Activated T-helper 2 cell treated with anti-CD3 and anti-CD28 coated beads, Interferon-gamma antibody, Interleukin-2, Interleukin-4, amounts not matched to agents 10 μg/mL and 5 μg/mL and 100 μg/mL, durations not matched to agents 14 hours and 24 hours and 36 hours (primary cell): ENCODE results near the gene MGME1. TPM values are rescaled to one million over a fixed set of nuclear protein-coding genes. Genes with fewer than 3 reads are reported as not detected.

Experiments
- DNase-seq: peaks from one replicate; pipeline ENCODE4 v3.0.0; 2021; ENCODE audit warnings: low spot score
- H3K27ac Mint-ChIP-seq: one replicate; pipeline ENCODE4 v1.8.0; 2021; ENCODE audit warnings: mixed read lengths
- H3K27me3 Mint-ChIP-seq: one replicate; pipeline ENCODE4 v1.8.0; 2021; ENCODE audit warnings: low read depth, mixed read lengths
- H3K36me3 Mint-ChIP-seq: one replicate; pipeline ENCODE4 v1.8.0; 2021; ENCODE audit warnings: low read depth, mixed read lengths
- H3K4me1 Mint-ChIP-seq: one replicate; pipeline ENCODE4 v1.8.0; 2021; ENCODE audit warnings: low read depth, mixed read lengths
- H3K4me3 Mint-ChIP-seq: one replicate; pipeline ENCODE4 v1.8.0; 2021; ENCODE audit warnings: low read depth, mild to moderate bottlenecking, moderate library complexity, mixed read lengths
- H3K9me3 Mint-ChIP-seq: one replicate; pipeline ENCODE4 v1.8.0; 2021; ENCODE audit warnings: mixed read lengths
- intact Hi-C: fragments of 100-400 bp; cut with micrococcal nuclease; formaldehyde crosslinking; loops from one replicate; pipeline ENCODE4 v1.15.1; 2023
- total RNA-seq: library from RNA; stranded (reverse); gene quantifications from 2 replicates; pipeline ENCODE4 v1.2.3, GENCODE V29; 2022

Gene MGME1
- total RNA-seq, 1 donor from 2014 or later, result 33.0 TPM

DNA sequence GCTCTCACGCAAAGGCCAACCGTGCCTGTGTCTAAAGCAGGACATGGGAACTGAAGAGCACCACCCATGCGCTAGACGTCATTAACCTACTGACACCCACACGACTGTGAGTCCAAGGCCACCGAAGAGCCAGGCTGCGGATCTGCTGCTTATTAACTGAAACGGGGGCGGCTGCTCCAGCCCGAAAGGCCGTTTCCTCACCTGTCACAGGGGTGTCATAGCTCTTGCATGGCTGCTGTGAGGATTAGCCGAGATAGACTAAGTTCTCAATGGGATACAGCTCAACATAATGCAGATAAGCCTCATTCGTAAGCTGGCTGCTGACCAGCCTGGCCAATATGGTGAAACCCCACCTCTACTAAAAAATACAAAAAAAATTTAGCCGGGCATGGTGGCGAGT is 62.2 kb downstream of the MGME1 start:
- Mint-ChIP-seq H3K27me3 (no peaks in the 10 kb centered on the region), H3K4me1 (no peaks in the 10 kb centered on the region), H3K36me3 (no peaks in the 10 kb centered on the region), H3K27ac (no peak overlapping the region), H3K4me3 (no peak overlapping the region), H3K9me3 (no peaks in the 10 kb centered on the region)
- intact Hi-C loops, result no loop called here
- DNase-seq, result no peak

DNA sequence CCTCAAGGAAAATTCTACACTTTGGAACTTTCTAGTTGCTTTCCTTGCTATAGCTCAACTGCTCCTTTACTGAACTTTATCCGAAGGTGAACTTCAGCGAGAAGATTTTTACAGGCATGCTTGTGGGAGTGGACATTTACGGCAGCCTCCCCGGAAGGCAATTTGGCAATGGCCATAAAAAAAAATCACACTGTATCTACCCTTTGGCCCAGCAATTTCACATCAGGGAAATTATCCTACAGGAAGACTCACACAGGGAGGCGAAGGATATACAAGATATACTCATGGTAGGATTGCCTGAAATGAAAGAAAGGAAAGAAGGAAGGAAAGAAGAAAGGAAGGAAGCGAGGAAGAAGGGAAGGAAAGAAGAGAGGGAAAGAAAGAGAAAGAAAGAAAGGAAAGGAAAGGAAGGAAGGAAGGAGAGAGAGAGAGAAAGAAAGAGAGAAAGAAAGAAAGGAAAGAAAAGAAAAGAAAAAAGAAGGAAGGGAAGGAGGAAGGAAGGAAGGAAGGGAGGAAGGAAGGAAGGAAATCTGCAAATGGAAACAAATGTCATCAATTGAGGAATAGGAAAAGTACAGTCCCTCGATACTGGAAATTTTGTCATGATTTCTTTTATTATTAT is 63.2 kb downstream of the MGME1 start:
- intact Hi-C loops, result no loop called here
- no peaks in the 10 kb centered on the region for H3K27me3 Mint-ChIP-seq
- H3K4me3 Mint-ChIP-seq, result no peak overlapping the region
- no peaks in the 10 kb centered on the region for H3K9me3 Mint-ChIP-seq
- no peak overlapping the region for H3K27ac Mint-ChIP-seq
- H3K36me3 Mint-ChIP-seq, result no peaks in the 10 kb centered on the region
- DNase-seq, result no peak
- H3K4me1 Mint-ChIP-seq, result no peaks in the 10 kb centered on the region

DNA sequence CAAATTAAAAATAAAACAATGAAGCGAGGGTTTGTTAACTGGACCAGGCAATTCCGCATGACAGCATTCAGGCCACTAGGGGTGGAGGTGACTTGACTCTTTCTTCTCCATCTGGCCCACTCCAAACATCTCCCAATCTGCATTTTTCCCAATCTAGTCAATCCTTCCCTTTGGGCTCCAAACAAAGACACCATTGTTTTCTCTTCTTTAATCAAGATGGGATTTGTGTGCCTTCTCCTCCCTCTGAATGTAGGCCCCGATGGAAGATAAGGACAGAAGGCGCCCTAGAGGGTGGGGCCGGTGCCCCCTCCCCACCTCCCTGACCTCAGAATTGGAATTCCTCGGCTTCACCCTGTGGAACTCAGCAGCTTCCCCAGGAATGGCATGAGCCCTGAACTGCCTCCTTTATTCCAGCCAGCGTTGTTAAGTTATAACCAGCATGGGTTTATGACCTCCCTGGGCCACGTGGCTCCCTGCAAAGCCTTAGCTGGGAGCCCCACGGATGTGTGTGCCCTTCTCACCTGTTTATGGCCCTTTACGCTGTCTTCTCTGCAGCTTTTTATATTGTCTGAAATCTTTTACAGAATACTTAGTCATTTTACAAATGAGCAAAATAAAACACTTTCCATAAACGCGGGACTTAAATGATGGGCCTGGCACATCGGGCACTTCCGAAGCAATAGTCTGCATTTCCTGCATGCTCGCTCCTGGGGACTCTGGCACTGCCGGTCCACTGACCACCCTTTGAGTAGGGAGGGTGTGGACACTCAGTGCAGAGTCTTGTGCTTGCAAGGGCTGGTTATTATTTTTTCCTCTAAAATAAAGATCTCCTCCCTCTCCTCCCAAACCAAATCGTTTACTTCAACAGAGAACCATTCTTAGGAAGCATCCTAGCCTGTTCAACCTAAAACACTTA is 64.4 kb downstream of the MGME1 start:
- Mint-ChIP-seq H3K4me1 (no peaks in the 10 kb centered on the region), H3K4me3 (no peak overlapping the region), H3K36me3 (no peaks in the 10 kb centered on the region), H3K9me3 (no peaks in the 10 kb centered on the region), H3K27ac (no peak overlapping the region), H3K27me3 (no peaks in the 10 kb centered on the region)
- intact Hi-C loops, result no loop called here
- DNase-seq, result no peak

DNA sequence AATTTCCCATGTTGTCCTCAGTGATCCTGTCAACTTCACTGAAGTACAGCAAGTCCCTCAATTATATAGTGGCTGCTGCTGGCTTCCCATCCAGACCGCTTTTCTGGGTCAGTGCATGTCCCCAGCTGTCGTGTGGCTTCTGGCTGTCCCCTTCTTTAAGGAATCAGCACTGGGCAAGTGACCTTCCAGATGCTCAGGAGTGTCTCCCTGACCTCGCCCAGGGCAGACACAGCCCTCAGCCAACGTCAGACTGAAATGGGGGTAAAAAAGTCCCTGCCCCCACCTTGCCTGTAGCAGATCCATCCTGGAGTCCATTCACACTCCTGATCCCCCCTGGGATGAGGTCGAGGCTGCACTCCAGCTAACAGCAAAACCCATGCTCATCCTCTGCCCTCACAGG is 65.2 kb downstream of the MGME1 start:
- DNase-seq, result no peak
- Mint-ChIP-seq H3K4me3 (no peak overlapping the region), H3K36me3 (no peaks in the 10 kb centered on the region), H3K27ac (no peak overlapping the region), H3K4me1 (no peaks in the 10 kb centered on the region), H3K27me3 (no peaks in the 10 kb centered on the region), H3K9me3 (no peaks in the 10 kb centered on the region)
- intact Hi-C loops, result no loop called here

DNA sequence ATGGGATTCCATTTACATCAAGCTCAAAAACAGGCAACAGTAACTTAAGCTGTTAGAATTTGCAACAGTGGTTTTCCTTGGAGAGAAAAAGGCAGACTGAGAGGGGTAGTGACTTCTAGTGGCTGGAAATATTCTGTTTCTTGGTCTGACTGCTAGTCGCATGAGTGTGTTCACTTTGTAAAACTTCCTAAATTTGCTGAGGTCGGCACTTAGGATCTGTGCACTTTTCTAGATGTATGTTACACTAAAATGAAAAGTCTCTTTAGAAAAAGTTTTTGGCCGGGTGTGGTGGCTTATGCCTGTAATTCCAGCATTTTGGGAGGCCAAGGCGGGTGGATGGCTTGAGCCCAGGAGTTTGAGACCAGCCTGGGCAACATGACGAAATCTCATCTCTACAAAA is 70.2 kb downstream of the MGME1 start:
- DNase-seq, result no peak
- Mint-ChIP-seq H3K4me1 (no peaks in the 10 kb centered on the region), H3K27me3 (no peaks in the 10 kb centered on the region), H3K36me3 (no peaks in the 10 kb centered on the region), H3K27ac (no peak overlapping the region), H3K4me3 (no peak overlapping the region), H3K9me3 (no peaks in the 10 kb centered on the region)
- intact Hi-C loops, result no loop called here

Other genes starting within 250 kb of the MGME1 start
- 225 and 231 TPM in 2 replicates for gene SNX5, start 224 bp upstream of the MGME1 start, total RNA-seq
- not detected in 2 replicates for gene OVOL2, start 88.9 kb downstream of the MGME1 start, total RNA-seq
- gene KAT14, start 168.8 kb downstream of the MGME1 start, total RNA-seq, result 15.3 and 16.5 TPM in 2 replicates
- 15.7 and 17.0 TPM in 2 replicates for gene PET117, start 168.8 kb downstream of the MGME1 start, total RNA-seq